Astrocyte (in vitro differentiated cells and primary cell): ENCODE data around the gene NR1H3. TPM values are rescaled to one million over a fixed set of nuclear protein-coding genes. Genes with fewer than 3 reads are reported as not detected.

Experiments
- DNase-seq: peaks from one replicate; pipeline ENCODE4 v3.0.0-alpha.2; 2010; ENCODE audit warnings: low read depth
- FAIRE-seq: peaks from 2 replicates; lab custom pipeline; 2011; peaks lifted over from hg19 to GRCh38; lab: Jason Lieb, UNC
- H2AFZ ChIP-seq: 2 replicates; pipeline ENCODE4 v1.6.0; 2012; ENCODE audit warnings: low read depth, low read length, inconsistent platforms
- H3K27ac ChIP-seq: 2 replicates; pipeline ENCODE4 v1.5.1; 2011; ENCODE audit warnings: low read depth, low read length, inconsistent platforms
- H3K27me3 ChIP-seq: 2 replicates; pipeline ENCODE4 v1.6.0; 2011; ENCODE audit warnings: low read length, inconsistent platforms; ENCODE audit not compliant: insufficient read depth
- H3K36me3 ChIP-seq: 2 replicates; pipeline ENCODE4 v1.5.1; 2011; ENCODE audit warnings: low read length, inconsistent platforms; ENCODE audit not compliant: insufficient read depth
- H3K4me1 ChIP-seq: 2 replicates; pipeline ENCODE4 v1.5.1; 2011; ENCODE audit warnings: low read length, inconsistent platforms; ENCODE audit not compliant: insufficient read depth
- H3K4me2 ChIP-seq: 2 replicates; pipeline ENCODE4 v1.6.0; 2012; ENCODE audit warnings: low read length, inconsistent platforms
- H3K4me3 ChIP-seq: 2 replicates; pipeline ENCODE4 v1.5.1; 2011; ENCODE audit warnings: low read depth, mild to moderate bottlenecking, low read length, inconsistent platforms; ENCODE audit not compliant: insufficient read depth
- H3K79me2 ChIP-seq: 2 replicates; pipeline ENCODE4 v1.6.0; 2012; ENCODE audit warnings: mild to moderate bottlenecking, low read length, inconsistent platforms; ENCODE audit not compliant: insufficient read depth
- H3K9ac ChIP-seq: 2 replicates; pipeline ENCODE4 v1.6.0; 2012; ENCODE audit warnings: mild to moderate bottlenecking, low read length, inconsistent platforms
- H3K9me3 ChIP-seq: 2 replicates; pipeline ENCODE4 v1.5.1; 2012; ENCODE audit warnings: low read depth, mild to moderate bottlenecking, low read length, inconsistent platforms; ENCODE audit not compliant: insufficient read depth
- H4K20me1 ChIP-seq: 2 replicates; pipeline ENCODE4 v1.6.0; 2012; ENCODE audit warnings: low read length, inconsistent platforms; ENCODE audit not compliant: insufficient read depth
- H3K27ac Mint-ChIP-seq: one replicate; pipeline ENCODE4 v1.8.0; 2021; ENCODE audit warnings: mild to moderate bottlenecking, mixed read lengths; ENCODE audit not compliant: unreplicated experiment
- H3K27me3 Mint-ChIP-seq: one replicate; pipeline ENCODE4 v1.8.0; 2021; ENCODE audit warnings: low read depth, mixed read lengths; ENCODE audit not compliant: unreplicated experiment
- H3K36me3 Mint-ChIP-seq: one replicate; pipeline ENCODE4 v1.8.0; 2021; ENCODE audit warnings: low read depth, mixed read lengths; ENCODE audit not compliant: unreplicated experiment
- H3K4me1 Mint-ChIP-seq: one replicate; pipeline ENCODE4 v1.8.0; 2021; ENCODE audit warnings: low read depth, mixed read lengths; ENCODE audit not compliant: unreplicated experiment
- H3K4me3 Mint-ChIP-seq: one replicate; pipeline ENCODE4 v1.8.0; 2021; ENCODE audit warnings: mild to moderate bottlenecking, moderate library complexity, mixed read lengths; ENCODE audit not compliant: unreplicated experiment
- H3K9me3 Mint-ChIP-seq: one replicate; pipeline ENCODE4 v1.8.0; 2021; ENCODE audit warnings: mild to moderate bottlenecking, mixed read lengths; ENCODE audit not compliant: unreplicated experiment
- CTCF ChIP-seq: IDR thresholded peaks from 2 replicates; pipeline ENCODE4 v1.5.1; 2011; ENCODE audit warnings: low read depth, mild to moderate bottlenecking, inconsistent platforms, low read length, moderate library complexity; ENCODE audit not compliant: insufficient read depth
- EZH2 ChIP-seq: IDR thresholded peaks from 2 replicates; pipeline ENCODE4 v1.6.1; 2012; ENCODE audit warnings: mild to moderate bottlenecking, low read length, inconsistent platforms; ENCODE audit not compliant: insufficient read depth
- total RNA-seq: library from RNA; stranded (reverse); gene quantifications from 2 replicates; pipeline ENCODE4 v1.2.1, GENCODE V29; 2021

Gene NR1H3
- total RNA-seq, 1 donor from 2014 or later, result 11.2 TPM

- no peak overlapping the region for H3K4me3 Mint-ChIP-seq
- peaks cover 3% of the 10 kb centered on the region for H3K36me3 Mint-ChIP-seq
- DNase-seq, result no peak
- Histone ChIP-seq H3K27ac (peak overlapping the region; percentile 47), H3K4me2 (peak overlapping the region; percentile 65), H3K9me3 (no peaks in the 10 kb centered on the region), H4K20me1 (no peaks in the 10 kb centered on the region), H3K4me1 (peaks cover 32% of the 10 kb centered on the region), H3K4me3 (no peak overlapping the region), H3K27me3 (no peaks in the 10 kb centered on the region), H3K36me3 (no peaks in the 10 kb centered on the region), H3K9ac (peak overlapping the region; percentile 53), H2AFZ (peak overlapping the region; percentile 32), H3K79me2 (peaks cover 3% of the 10 kb centered on the region)
- H3K27me3 Mint-ChIP-seq, result no peaks in the 10 kb centered on the region
- TF ChIP-seq EZH2 (no peak), CTCF (no peak)
- no peaks in the 10 kb centered on the region for H3K9me3 Mint-ChIP-seq
- H3K27ac Mint-ChIP-seq, result peak overlapping the region; percentile 34
- no peak for FAIRE-seq
- peaks cover 18% of the 10 kb centered on the region for H3K4me1 Mint-ChIP-seq
Observed at GRCh38 chr11:47254386-47254785, 3.4 kb upstream of the NR1H3 start.

DNA sequence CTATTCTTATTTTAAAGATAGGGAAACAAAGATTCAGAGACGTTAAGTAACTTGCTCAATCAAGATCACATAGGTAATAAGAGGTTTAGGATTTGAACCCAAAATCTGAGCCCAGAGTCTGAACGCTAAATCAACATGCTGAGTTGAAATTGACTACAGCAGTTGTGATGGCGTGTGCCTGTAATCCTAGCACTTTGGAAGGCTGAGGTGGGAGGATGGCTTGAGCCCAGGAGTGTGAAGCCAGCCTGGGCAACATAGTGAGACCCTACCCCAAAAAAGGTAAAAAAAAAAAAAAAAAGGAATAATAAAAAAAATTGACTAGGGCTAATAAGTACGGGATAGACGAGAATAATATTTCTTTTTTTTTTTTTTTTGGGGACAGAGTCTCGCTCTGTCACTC lies 1.4 kb upstream of the NR1H3 start:
- Mint-ChIP-seq H3K27ac (no peak overlapping the region), H3K27me3 (peaks cover 3% of the 10 kb centered on the region), H3K4me1 (peaks cover 19% of the 10 kb centered on the region), H3K4me3 (no peak overlapping the region), H3K9me3 (no peaks in the 10 kb centered on the region), H3K36me3 (peaks cover 3% of the 10 kb centered on the region)
- H2AFZ ChIP-seq, result no peak overlapping the region
- H3K4me3 ChIP-seq, result no peak overlapping the region
- H3K9ac ChIP-seq, result no peak overlapping the region
- no peak overlapping the region for H3K27ac ChIP-seq
- no peaks in the 10 kb centered on the region for H4K20me1 ChIP-seq
- H3K27me3 ChIP-seq, result no peaks in the 10 kb centered on the region
- no peaks in the 10 kb centered on the region for H3K79me2 ChIP-seq
- no peaks in the 10 kb centered on the region for H3K9me3 ChIP-seq
- H3K4me1 ChIP-seq, result peaks cover 34% of the 10 kb centered on the region
- DNase-seq (no peak), FAIRE-seq (no peak)
- H3K4me2 ChIP-seq, result no peak overlapping the region
- TF ChIP-seq EZH2 (no peak), CTCF (no peak)
- no peaks in the 10 kb centered on the region for H3K36me3 ChIP-seq

DNA sequence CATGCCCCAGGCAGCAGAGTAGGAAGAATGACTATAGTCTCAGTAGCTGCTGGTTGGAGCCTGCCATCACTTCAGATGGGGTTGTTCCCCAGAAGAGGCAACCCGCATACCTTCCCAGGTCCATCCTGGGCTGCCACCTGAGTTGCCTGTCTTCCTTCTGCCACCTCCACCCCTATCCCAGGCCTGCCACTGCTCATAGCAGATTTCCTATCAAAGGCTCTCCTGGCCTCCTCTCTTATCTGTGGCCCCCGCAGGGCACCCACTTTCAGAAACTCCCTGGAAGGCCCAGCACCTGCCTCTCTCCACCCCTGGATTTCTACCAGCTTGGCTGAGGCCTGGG lies 649 bp upstream of the NR1H3 start:
- no peak for TF ChIP-seq EZH2
- TF ChIP-seq CTCF, result no peak
- DNase-seq (no peak), FAIRE-seq (no peak)
- Mint-ChIP-seq H3K36me3 (no peaks in the 10 kb centered on the region), H3K4me3 (no peak overlapping the region), H3K27me3 (peaks cover 4% of the 10 kb centered on the region), H3K27ac (no peak overlapping the region), H3K9me3 (no peaks in the 10 kb centered on the region), H3K4me1 (peaks cover 19% of the 10 kb centered on the region)
- Histone ChIP-seq H3K4me2 (peak overlapping the region; percentile 81), H3K4me1 (peaks cover 34% of the 10 kb centered on the region), H3K27me3 (no peaks in the 10 kb centered on the region), H2AFZ (peak overlapping the region; percentile 84), H3K4me3 (no peak overlapping the region), H3K9me3 (no peaks in the 10 kb centered on the region), H3K9ac (peak overlapping the region; percentile 54), H3K27ac (no peak overlapping the region), H3K36me3 (no peaks in the 10 kb centered on the region), H4K20me1 (no peaks in the 10 kb centered on the region), H3K79me2 (no peaks in the 10 kb centered on the region)
